ENCODE data around the gene SLC12A7. TPM values are rescaled to one million over a fixed set of nuclear protein-coding genes. Genes with fewer than 3 reads are reported as not detected.

SLC12A7 gene
- total and polyA plus RNA-seq, 9 of the 15 experiments (the other 6 are each of a cell fraction or from before 2014, with no cell fraction given) = 0.01 to 3.1 (median 0.56) TPM

DNA sequence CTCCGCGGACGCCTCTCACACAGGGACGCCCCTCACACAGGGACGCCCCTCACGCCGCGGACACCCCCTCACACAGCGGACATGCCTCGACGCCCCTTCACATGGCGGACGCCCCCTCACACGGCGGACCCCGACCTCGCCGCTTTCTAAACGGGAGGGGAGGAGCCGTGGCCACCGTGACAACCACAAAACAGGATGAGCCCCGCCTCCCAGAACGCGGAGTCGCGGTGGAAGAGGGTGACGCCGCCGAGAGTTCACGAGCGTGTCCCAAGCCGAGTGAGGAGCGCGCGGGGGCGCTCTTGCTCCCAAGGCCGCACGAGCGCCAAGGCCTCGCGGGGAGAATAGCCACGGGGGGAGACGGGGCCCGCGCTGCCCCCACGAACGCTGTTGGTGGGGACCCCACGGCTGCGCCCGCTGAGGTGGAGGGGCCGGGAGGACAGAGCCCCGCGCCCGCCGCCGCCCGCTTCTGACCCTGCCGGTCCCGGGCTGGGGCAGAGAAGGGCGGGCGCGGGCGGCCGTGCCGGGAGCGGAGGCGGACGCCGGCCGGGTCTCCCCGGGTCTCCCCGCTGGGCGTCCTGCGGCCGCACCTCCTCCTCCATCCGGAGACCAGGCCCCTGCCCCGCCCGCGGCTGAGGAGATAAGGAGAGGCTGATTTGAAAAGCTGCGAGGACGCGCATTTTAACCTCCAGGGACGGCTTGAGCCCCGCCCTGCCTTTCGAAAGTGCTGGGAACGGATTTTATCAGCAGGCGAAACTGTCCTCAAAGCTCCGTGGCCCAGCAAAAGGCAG is 107.2 kb downstream of the SLC12A7 start:
- no peaks in the 10 kb centered on the region for H3K79me2 ChIP-seq (ENCODE audit: control insufficient read depth, insufficient read depth, low read length)
- DNase-seq (ENCODE audit: extremely low read depth in 1 of 4, low spot score in 3 of 4) (peak; percentile 85 to 88 (median 88)), ATAC-seq (peak; percentile 83), FAIRE-seq (peak; percentile 82)
- no peak overlapping the region for H3K27ac ChIP-seq (ENCODE audit: extremely low read depth, low read depth, low read length)
- H3K4me1 ChIP-seq (replicated peaks in 1 of 2; ENCODE audit: control insufficient read depth in 2 of 2, insufficient read depth in 2 of 2, low read length in 2 of 2) = peaks cover 0 to 44% of the 10 kb centered on the region in 2 experiments; a peak in 3 of 5 replicates
- H3K36me3 ChIP-seq (ENCODE audit: control insufficient read depth, insufficient read depth, low read length) = no peaks in the 10 kb centered on the region
- peak overlapping the region; percentile 35 for H3K4me2 ChIP-seq (ENCODE audit: insufficient read depth, low read length)
- in situ Hi-C loops (cut with MboI) = no loop called here
- H3K9me3 ChIP-seq (replicated peaks; ENCODE audit: control insufficient read depth, insufficient read depth, low read depth, low read length) = no peaks in the 10 kb centered on the region
- 2% methylated on average over 68 of the region's 88 CpGs for WGBS (ENCODE audit: insufficient coverage, low coverage, missing lambda C conversion rate)
- H2AFZ ChIP-seq (ENCODE audit: low read depth, low read length) = peak overlapping the region; percentile 58
- no TSS peak for BruUV-seq (replicated peaks)
- POLR2A ChIA-PET = interaction anchor here (0.6 kb wide), 3 partner anchors 10 to 288 kb away, joined by 3 to 4 read pairs (median 4); no protein-coding TSS in a partner anchor
- peaks cover 38% of the 10 kb centered on the region; the same call in 1 of the 2 replicates for H4K20me1 ChIP-seq (replicated peaks; ENCODE audit: control insufficient read depth, insufficient read depth, low read length)
- CTCF ChIA-PET (ENCODE audit: low intra/inter-chr PET ratio) = interaction anchor here (1.1 kb wide), 1 partner anchor 164 kb away, joined by 3 read pairs; no protein-coding TSS in a partner anchor
- peak overlapping the region; percentile 0 to 79; a peak in 2 of 4 replicates for H3K9ac ChIP-seq (ENCODE audit: insufficient read depth in 1 of 2, low read depth in 2 of 2, low read length in 2 of 2)
- no peaks in the 10 kb centered on the region for H3K9me1 ChIP-seq (ENCODE audit: control insufficient read depth, insufficient read depth, low read length)
- intact Hi-C loops (cut with micrococcal nuclease) = no loop called here
- H3K4me3 ChIP-seq = peak overlapping the region; percentile 24; the same call in 1 of the 2 replicates
- peaks cover 39 to 82% of the 10 kb centered on the region in 2 experiments for H3K27me3 ChIP-seq (ENCODE audit: control insufficient read depth in 2 of 2, insufficient read depth in 2 of 2, low read length in 2 of 2)
- TF ChIP-seq, protein P1, sequence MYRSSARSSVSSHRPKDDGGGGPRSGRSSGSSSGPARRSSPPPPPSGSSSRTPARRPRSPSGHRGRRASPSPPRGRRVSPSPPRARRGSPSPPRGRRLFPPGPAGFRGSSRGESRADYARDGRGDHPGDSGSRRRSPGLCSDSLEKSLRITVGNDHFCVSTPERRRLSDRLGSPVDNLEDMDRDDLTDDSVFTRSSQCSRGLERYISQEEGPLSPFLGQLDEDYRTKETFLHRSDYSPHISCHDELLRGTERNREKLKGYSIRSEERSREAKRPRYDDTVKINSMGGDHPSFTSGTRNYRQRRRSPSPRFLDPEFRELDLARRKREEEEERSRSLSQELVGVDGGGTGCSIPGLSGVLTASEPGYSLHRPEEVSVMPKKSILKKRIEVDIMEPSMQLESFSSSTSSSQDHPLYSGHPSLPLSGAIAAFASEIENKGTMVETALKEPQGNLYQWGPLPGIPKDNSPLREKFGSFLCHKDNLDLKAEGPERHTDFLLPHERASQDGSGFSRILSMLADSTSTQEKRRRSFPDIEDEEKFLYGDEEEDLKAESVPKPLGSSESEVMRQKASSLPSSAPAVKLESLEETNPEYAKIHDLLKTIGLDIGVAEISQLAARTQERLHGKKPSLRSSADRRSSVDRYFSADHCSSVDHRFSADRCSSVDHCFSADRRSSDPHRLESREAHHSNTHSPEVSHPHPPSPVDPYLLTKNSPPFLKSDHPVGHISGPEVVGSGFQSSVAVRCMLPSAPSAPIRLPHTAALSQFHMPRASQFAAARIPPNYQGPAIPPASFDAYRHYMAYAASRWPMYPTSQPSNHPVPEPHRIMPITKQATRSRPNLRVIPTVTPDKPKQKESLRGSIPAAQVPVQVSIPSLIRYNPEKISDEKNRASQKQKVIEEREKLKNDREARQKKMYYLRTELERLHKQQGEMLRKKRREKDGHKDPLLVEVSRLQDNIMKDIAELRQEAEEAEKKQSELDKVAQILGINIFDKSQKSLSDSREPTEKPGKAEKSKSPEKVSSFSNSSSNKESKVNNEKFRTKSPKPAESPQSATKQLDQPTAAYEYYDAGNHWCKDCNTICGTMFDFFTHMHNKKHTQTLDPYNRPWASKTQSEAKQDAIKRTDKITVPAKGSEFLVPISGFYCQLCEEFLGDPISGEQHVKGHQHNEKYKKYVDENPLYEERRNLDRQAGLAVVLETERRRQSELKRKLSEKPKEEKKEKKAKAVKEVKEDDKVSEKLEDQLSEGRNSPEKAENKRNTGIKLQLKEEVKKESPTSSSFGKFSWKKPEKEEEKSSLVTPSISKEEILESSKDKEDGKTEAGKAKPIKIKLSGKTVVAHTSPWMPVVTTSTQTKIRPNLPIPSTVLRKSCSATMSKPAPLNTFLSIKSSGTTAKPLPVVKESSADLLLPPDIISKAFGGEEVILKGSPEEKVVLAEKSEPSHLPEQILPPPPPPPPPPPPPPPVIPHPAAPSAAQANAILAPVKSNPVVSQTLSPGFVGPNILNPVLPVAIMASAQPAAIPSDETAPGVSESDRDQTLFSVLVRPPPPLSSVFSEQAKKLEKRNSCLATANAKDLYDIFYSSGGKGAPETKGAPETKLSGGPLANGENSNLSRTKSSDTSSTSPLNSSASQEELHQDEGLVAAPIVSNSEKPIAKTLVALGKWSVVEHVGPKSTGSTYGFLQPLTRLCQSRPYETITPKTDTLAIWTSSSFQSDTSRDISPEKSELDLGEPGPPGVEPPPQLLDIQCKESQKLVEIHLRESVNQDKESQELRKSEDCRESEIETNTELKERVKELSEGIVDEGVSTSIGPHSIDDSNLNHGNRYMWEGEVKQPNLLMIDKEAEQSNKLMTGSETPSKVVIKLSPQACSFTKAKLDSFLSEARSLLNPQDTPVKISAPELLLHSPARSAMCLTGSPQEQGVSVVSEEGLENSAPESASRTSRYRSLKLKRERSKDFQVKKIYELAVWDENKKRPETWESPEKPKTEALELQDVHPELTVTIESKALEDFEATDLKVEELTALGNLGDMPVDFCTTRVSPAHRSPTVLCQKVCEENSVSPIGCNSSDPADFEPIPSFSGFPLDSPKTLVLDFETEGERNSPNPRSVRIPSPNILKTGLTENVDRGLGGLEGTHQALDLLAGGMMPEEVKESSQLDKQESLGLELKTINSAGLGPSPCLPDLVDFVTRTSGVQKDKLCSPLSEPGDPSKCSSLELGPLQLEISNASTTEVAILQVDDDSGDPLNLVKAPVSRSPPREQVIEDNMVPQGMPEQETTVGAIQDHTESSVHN (IDR thresholded peaks at IDR 0.05; ENCODE audit: borderline replicate concordance in 1 of 2, low read depth in 1 of 2) = no peak
- 0 out of 2 replicates have a peak, but pooled peaks have one; percentile 24 for TF ChIP-seq CREM (IDR thresholded peaks at IDR 0.05; ENCODE audit: low read depth)
- 0 out of 2 replicates have a peak, but pooled peaks have one; percentile 38 for TF ChIP-seq SP1 (CRISPR knock-in tag; IDR thresholded peaks at IDR 0.05)
- TF ChIP-seq, protein P2, sequence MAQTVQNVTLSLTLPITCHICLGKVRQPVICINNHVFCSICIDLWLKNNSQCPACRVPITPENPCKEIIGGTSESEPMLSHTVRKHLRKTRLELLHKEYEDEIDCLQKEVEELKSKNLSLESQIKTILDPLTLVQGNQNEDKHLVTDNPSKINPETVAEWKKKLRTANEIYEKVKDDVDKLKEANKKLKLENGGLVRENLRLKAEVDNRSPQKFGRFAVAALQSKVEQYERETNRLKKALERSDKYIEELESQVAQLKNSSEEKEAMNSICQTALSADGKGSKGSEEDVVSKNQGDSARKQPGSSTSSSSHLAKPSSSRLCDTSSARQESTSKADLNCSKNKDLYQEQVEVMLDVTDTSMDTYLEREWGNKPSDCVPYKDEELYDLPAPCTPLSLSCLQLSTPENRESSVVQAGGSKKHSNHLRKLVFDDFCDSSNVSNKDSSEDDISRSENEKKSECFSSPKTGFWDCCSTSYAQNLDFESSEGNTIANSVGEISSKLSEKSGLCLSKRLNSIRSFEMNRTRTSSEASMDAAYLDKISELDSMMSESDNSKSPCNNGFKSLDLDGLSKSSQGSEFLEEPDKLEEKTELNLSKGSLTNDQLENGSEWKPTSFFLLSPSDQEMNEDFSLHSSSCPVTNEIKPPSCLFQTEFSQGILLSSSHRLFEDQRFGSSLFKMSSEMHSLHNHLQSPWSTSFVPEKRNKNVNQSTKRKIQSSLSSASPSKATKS (CRISPR knock-in tag; IDR thresholded peaks at IDR 0.05) = no peak
- TF ChIP-seq, protein P3, sequence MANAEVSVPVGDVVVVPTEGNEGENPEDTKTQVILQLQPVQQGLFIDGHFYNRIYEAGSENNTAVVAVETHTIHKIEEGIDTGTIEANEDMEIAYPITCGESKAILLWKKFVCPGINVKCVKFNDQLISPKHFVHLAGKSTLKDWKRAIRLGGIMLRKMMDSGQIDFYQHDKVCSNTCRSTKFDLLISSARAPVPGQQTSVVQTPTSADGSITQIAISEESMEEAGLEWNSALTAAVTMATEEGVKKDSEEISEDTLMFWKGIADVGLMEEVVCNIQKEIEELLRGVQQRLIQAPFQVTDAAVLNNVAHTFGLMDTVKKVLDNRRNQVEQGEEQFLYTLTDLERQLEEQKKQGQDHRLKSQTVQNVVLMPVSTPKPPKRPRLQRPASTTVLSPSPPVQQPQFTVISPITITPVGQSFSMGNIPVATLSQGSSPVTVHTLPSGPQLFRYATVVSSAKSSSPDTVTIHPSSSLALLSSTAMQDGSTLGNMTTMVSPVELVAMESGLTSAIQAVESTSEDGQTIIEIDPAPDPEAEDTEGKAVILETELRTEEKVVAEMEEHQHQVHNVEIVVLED (CRISPR knock-in tag; IDR thresholded peaks at IDR 0.05) = peak; percentile 16; the same call in 1 of the 2 replicates

All from K562 (cell line).